Measurements from ENCODE around the gene SLC5A12.
A peak's percentile ranks its signal among the peaks of the same experiment; 100 is the strongest.

Gene SLC5A12, protein sequence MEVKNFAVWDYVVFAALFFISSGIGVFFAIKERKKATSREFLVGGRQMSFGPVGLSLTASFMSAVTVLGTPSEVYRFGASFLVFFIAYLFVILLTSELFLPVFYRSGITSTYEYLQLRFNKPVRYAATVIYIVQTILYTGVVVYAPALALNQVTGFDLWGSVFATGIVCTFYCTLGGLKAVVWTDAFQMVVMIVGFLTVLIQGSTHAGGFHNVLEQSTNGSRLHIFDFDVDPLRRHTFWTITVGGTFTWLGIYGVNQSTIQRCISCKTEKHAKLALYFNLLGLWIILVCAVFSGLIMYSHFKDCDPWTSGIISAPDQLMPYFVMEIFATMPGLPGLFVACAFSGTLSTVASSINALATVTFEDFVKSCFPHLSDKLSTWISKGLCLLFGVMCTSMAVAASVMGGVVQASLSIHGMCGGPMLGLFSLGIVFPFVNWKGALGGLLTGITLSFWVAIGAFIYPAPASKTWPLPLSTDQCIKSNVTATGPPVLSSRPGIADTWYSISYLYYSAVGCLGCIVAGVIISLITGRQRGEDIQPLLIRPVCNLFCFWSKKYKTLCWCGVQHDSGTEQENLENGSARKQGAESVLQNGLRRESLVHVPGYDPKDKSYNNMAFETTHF

DNA sequence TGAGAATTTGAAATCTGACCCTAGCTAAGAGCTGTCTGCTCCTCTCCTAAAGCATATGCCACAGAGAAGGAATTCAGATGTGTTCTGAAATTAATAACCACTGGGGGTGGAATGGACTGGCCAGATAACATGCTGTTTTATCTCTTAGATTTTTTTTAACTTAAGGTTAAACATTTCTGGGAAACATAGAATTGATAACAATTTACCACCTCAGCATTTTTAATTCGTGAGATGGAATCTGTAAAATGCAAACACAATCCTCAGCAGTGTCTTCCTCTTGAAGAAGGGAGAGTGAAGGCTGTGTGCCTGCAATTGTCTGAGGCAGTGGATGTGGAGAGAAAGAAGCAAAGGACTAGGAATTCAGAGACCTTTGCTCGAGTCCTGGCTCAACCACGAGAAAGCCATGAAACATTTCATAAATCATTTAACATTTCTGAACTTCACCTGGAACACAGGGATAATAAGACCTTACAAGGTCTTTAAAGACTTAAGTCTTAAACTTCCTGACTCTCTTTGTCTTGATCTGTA is at the start of gene SLC5A12:
Gene SLC5A12 (minus strand): TSS at position 113 of the 528 bp plus-strand sequence. CDS start 346 bp downstream, outside the sequence.
- DNase-seq, result no peak

DNA sequence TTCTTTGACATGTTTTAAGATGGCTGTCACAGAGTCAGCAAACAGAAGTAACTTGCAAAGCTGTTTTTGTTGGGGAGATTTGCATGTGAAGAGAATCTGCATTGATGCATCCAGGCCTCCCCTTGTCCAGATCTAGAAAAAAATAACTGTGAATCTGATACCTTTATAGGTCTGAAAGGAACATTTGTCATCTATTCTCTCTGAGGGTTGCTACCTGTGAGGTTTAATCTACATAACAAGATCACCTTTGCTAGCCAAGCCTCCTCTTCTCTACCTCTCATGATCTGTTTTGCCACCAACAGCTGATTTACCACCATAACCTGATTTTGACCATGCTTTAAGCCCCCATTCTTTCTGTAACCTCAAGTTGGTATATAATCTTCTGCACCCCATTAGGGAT is 47.2 kb upstream of the SLC5A12 start:
- DNase-seq, result no peak

DNA sequence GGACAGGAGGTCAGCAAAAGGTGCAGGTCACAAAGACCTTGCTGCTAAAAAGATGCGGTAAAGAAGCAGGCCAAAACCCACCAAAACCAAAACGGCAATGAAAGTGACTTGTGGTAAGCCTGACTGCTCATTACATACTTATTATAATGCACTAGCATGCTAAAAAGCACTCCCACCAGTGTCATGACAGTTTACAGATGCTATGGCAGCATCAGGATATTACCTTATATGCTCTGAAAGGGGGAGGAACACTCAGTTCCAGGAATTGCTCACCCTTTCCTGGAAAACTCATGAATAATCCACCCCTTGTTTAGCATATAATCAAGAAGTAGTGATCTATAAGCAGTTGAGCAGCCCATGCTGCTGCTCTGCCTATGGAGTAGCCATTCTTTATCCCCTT is 45.2 kb upstream of the SLC5A12 start:
- no peak for DNase-seq

DNA sequence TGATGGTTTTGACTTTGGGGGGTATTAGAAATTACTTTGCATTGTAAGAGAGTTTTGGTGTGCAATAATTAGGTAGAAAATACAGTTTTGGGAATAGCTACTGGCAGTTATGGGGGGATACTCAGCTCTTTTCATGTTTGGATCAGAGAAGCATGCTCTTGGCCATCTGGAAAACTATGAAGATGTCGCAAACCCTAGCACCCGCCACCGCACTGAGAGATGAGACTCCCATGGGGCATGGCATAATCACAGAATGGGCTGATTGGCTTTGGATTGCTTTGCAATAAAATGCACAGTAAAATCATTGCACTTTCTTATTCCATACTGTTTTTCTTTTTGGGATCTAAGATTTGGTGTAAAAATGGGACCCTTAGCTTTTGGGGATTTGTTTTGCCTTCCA is 43.5 kb upstream of the SLC5A12 start:
- no peak for DNase-seq

DNA sequence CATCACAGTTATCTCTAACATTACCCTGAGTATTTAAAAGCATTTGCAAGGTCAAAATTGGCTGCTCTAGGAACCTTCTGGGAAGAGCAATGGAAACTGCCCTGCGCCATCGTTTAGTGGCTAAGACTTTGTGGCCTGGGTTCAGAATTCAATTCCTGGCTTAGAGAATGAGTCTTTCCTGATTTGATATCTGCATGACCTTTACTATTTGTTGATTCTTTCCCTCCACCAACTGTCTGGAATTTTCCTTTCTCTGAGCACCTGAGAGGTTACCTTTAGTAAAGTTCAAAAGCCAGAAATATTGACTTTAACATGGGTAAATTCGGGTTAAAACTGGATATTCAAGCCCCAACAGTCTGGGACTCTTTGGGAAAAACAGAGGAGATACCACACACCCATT is 43.0 kb upstream of the SLC5A12 start:
- no peak for DNase-seq

DNA sequence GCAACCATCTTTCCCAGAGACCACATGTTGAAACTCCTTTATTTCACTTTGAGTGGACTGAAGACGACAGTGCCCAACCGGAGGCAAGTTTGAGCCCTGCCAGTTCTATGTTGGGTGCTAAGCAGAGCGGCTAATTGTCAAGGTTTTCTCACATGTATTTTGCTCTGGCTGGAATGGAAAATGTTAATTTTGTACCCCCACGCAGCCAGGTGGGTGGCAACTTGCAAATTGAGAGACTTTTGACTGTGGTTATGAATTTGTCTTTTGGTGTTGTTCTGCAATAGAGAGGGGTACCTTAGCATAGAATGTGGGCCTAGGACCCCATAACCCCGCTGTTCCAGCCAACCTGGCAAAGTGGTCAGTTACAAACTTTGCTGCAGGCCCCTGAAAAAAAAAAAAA is 42.5 kb upstream of the SLC5A12 start:
- no peak for DNase-seq

DNA sequence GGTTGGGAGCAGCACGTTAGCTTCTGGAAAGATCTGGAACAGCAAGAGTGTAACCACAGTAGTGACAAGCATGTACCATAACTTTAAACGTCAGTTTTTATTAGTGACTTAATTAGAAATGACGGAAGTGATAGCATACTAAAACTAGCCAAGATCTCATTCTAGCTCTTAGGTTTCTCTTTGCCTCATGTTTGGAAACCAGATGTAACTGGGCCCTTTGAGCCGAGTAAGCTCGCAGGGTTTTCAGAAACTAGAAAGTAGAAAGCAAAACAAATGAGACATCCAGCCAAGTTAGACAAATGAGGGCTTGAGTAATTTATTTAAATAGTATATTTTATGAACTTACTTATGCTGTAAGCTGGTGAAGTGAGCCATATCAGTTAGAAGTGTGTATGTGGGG is 40.2 kb upstream of the SLC5A12 start:
- DNase-seq, result no peak

DNA sequence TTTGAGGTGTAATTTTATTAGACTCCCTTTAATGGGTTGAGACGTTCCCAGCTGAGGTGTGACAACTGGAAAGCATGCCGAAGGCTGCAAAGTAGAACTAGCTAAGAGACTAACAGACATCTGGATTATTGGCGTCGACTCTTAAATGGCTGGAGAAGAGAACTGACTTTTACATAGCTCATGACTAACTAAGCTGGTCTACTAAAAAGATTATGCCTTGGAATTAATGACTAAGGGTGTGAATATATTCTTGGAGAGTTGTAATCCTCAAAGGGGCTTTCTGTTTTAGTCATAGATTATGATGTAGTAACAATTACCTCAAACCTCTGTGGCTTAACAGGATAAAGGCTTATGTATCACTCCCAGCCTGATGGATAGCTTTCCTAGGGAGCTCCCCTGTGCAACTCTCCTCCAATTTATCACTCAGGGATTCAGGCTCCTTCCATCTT is 39.5 kb upstream of the SLC5A12 start:
- DNase-seq, result no peak

DNA sequence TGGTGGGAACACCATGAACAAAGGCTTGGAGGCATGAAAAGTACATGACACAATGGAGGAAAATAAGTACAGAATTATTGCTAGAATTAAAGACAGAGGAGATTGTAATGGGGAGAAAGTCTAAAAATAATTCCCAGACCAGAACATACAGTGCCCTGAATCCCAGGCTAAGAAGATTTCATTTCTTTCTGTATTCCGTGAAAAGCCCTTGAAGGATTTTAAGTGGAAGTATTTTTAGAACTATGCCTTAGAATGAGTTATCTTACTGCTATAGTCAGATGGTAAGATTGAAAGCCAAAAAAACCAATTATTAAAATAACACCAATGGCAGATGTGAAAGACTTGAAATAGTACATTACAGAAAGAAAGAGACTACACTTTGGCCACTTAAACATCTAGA is 36.1 kb upstream of the SLC5A12 start:
- DNase-seq, result no peak

DNA sequence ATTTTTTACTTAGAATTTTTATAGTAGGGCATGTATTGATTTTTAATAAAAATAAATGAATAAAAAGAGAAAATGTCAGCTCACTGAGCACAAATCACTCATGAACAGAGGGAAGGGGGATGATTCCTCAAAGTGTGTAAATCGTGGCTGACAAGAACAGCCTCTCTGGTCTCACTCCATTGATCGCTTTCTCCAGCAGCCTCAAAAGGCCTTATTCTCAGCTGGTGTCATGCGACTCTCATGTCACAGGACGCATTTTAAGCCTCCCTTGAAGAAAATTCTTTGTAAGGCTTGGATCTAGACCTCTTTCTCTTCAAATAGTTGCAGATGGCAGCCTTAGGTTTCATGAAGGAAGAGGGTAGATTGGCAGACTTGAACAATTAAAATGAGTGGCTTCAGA is 33.9 kb upstream of the SLC5A12 start:
- DNase-seq, result no peak

DNA sequence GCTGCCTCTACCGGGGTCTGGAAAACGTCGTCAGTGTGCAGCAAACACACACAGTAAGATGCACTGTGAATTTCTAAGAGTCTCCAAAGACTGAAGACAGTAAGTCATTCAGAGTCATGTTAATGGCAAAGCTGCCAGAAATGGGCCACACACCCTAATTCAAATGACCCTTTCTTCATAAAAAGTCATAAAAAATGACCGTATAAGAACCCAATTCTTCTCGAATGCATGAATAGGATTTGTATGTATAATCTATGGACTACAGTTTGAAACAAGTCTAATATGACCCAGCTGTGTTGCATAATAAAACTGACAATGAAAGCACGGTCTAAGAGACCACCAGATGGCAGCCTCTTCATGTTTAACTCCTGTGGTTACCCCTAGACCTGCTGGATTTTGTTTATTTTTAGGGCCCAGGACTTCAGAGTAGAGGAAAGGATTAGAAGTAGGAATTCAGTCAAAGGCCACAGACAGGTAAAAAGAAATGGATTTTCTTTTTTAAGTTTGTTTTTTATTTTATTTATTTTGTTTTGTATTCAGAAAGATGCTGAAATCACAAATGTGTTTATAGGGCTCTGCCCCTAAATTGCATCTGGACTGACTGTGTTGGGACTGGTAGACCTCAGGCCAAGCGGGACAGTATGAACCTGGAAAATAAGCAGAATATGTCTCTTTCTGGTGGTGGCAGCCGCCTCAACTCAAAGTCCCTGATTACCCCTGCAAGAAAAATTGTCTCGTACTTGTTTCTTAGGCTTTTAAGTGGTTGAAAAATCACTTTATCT is 32.1 kb upstream of the SLC5A12 start:
- peak; percentile 74 for DNase-seq

DNA sequence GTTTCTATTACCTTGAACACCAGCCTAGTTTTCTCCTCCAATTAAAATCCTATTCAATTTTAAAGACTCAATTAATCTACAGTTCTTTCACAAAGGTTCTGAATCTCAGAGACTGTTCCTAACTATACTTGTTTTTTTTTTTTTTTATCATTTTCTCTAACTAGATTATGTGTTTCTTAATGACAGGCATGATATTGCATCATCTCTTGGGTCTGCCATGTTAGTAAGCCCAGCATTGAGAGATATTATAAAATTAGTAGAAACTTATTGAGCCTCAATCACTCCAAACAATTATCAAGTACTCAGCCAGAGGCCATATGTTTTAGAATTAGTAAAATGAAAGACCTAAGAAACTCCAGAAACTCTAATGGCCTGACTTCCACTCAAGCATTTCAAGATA is 28.1 kb upstream of the SLC5A12 start:
- DNase-seq, result no peak

DNA sequence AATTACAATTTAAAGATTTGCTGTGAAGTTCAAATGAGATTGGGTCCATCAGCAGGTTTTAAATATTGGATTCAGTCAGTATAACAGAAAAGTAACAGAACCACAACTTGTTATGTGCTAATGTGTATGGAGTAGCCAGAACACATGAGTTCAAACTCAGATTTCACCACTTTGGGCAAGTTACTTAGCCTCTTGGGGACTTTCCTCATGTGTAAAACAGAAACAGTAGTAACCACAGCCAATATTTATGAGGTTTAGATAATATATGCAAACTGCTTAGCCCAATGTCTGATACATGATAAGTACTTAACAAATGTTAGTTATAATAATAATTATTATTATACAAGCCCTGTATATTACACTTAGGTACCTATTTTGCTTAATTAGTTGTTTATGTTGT is 21.8 kb upstream of the SLC5A12 start:
- no peak for DNase-seq

DNA sequence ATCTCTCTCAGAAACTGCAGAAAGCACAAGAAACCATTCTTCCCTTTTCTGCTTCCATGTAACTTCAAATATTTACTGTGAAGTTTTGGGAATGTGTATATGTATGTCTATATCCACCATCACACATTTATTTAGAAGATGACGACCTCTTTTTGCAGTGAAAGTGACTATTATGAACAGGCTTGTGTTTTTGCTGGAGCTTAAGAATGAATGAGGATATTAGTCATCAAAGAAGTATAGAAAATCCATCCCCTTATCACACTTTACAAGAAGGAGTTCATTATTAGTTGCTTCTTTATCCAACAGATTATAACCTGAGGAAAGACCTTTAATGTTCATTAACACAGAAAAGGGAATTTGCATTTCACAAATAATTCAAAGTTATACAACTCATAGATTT is 21.1 kb upstream of the SLC5A12 start:
- no peak for DNase-seq

DNA sequence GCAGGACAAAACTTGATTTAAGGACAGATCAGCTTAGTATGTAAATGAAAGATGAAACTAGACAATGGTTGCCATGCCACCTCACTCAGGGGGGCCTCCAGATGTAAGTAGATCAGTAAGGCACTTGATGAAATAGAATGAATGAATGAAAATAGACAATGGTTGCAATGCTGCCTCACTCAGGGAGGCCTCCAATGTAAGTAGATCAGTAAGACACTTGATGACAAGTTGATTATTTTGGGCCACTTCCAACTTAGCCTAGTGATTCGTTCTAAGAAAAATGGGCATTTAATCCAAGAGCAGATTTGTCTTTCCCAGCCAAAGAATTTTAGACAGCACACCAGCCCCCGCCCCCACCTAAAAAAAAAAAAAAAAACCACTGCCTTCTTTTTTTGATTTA is 19.2 kb upstream of the SLC5A12 start:
- DNase-seq, result no peak

DNA sequence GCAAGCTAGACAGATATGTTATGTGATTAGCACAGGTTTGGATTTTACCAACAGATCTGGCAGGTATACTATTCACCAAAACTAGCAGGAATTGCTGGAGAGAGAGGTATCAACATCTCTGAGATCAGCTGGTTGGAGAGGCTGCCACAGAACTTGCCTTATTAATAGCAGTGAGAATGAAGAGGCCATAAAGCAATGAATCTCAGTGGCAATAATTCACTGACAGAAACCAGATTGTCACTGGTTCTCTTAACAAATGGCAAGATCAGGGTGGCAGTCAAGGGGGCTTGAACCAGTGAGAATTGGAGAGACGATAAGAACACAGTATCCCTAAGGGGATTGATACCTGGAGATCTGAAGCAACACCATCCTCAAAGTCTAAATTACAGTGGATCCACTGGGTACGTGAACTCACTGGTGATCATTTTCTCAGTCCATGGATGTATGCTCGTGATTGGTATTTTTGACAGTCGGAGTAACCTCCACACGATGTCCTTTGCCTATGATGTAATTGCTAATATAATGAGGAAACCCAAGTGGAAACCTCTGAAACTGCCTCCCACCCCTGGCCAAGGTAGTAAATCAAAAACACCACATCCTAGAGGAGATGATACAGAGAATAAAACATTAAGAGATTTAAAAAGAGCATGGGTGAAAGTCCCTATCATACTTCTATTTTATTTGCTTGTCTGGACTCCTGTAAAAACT is 17.7 kb upstream of the SLC5A12 start:
- DNase-seq, result no peak

DNA sequence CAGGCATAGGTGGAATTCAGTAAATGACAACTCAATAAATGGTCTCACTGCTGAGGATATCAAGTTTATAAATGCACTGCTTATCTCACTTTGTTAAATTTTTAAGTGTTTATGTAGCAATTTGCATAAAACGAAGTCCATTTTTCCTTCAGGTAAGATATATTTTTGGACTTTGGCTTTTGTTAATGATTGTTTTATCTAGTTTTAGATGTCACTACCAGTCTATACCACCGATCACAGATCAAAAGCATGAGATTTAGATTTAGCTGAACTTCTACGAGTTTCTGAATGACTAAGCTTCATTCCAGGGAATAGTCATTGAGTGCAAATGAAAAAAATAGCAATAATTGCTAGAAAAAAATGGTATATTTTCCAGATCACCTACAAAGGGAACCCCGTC is 12.8 kb upstream of the SLC5A12 start:
- no peak for DNase-seq

DNA sequence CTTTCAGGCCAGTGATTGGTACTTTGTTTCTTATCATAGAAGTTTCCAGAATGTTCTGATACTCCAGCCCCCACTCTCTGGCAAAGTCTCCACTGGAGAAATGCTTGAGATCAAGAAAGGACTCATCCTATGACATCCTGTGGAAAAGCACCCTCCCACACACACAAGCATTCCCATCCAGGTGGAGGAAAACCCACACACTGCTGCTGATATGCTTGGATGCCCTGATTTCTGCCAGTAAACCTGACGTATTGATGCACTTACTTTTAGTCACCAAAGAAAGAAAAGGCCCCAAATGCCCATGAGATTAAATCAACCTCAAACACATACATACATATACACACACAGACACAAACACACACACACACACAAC is 9.2 kb upstream of the SLC5A12 start:
- DNase-seq, result no peak

DNA sequence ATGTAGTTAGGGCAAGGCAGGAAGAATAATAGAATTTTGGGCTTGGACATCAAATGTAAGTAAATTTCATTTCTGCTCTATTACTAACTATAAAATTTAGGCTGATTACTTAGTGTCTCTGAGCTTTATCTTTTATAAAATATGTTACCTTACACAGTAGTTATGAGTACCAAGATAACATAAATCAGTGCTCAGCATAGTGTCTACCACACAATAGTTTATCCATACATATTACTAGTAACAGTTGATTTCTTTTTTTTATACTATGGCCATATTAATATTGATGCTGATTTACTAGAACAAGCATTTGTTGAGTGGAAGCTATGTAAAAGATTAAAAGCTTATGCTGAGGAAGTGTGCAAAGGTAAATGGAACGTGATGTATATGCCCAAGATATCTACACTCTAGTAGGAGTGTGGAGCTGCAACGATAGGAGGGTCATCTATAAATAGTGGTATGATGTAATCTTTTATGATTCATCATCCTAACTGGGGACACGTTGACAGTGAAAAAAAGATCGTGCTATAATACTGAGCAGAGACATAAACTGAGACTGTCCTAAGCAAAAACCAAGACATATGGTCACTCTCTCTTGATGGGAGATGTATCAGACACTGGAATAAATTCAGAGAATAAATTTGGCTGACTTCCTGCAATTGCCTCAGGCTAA is 8.7 kb upstream of the SLC5A12 start:
- no peak for DNase-seq

DNA sequence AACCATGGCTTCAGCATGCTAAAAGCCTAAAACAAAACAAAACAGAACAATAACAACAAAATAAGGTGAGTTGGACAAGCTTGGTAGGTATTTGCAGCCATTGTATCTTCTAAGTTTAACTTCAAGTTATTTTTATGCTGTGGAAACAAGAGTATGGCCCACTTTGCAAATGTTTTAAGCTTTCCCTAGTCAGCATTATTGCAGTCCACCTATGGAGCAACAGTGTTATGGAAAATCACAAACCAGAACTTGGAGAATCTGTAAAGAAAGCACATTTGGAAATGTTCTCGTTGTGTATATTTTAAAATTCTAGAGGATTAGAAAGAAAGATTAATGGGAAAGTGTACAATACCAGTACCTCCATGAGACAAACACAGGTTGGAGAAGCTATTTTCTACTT is 7.4 kb upstream of the SLC5A12 start:
- DNase-seq, result no peak

DNA sequence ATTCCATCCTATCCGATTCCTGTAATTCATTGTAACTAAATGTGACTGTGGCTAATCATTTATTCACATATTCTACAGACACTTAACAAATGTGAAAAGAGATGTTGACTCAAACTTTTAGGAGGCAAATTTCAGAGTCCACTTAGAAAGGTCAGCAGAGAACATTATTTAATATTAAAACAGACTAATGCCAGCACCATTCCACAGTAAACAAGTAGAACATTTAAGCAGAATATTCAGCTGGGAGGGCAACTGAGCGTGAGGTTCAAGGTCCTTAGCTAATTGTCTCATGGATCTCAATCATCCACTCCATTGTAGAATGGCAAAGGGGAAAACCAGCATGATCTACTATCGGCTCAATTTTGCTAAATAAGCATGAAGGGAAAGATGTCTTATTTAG is 5.1 kb upstream of the SLC5A12 start:
- no peak for DNase-seq

DNA sequence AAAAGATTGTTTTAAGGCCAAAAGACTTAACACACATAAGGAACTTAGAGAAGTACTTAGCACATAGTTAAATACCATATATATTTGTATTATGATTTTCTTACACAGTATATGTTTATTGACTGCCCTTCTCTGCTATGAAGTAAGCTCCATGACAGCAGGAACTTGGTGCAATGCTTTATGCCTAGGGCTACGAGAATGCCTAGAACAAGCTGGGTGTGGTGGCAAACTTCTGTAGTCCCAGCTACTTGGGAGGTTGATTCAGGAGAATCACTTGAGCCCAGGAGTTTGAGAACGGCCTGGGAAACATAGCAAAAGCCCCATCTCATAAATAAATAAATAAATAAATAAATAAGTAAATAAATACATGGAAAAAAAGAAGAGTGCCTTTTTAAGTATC is 1.9 kb downstream of the SLC5A12 start:
- DNase-seq, result no peak

Measured in retina (tissue), 1 donor.